ENCODE data around the gene PDK1. TPM values are rescaled to one million over a fixed set of nuclear protein-coding genes. Genes with fewer than 3 reads are reported as not detected.

Gene PDK1
- total RNA-seq, 8 experiments from 2014 or later: 3.1 to 56.0 (median 18.5) TPM

- in situ Hi-C loops (cut with MboI; ENCODE audit: low pct_unique_long_range_greater_than_20kb in 2 of 9, low sequenced_read_pairs in 9 of 9, unreplicated experiment in 9 of 9): no loop called here
- 40 to 100% (median 100%) methylated on average over 1 to 2 of the region's 2 CpGs; no CpG with 5 or more reads in 1 of the 10 experiments for WGBS, 10 experiments
- H3K4me3 ChIP-seq: no peak overlapping the region
- no peaks in the 10 kb centered on the region for H3K4me1 ChIP-seq (replicated peaks in 1 of 2)
- no peak overlapping the region for H3K27ac ChIP-seq
- peak in 2 of 8 experiments; percentile 47 to 50 for ATAC-seq (replicated peaks in 6 of 8)
Measured at GRCh38 chr2:172639823-172640222, 83.9 kb downstream of the PDK1 start.

GRCh38 chr2:172640389-172640788 lies 84.5 kb downstream of the PDK1 start:
- H3K27ac ChIP-seq: no peak overlapping the region
- H3K4me1 ChIP-seq (replicated peaks in 1 of 2): no peaks in the 10 kb centered on the region
- no peak for ATAC-seq (replicated peaks in 6 of 8)
- no peak overlapping the region for H3K4me3 ChIP-seq
- in situ Hi-C loops (cut with MboI; ENCODE audit: low pct_unique_long_range_greater_than_20kb in 2 of 9, low sequenced_read_pairs in 9 of 9, unreplicated experiment in 9 of 9): no loop called here

- Histone ChIP-seq H3K4me3 (no peak overlapping the region), H3K4me1 (replicated peaks in 1 of 2) (no peaks in the 10 kb centered on the region), H3K27ac (no peak overlapping the region)
- in situ Hi-C loops (cut with MboI; ENCODE audit: low pct_unique_long_range_greater_than_20kb in 2 of 9, low sequenced_read_pairs in 9 of 9, unreplicated experiment in 9 of 9): no loop called here
- no peak for ATAC-seq (replicated peaks in 6 of 8)
- WGBS, 10 experiments: 0 to 90% (median 60%) methylated on average over 1 to 3 of the region's 6 CpGs; no CpG with 5 or more reads in 6 of the 10 experiments
Measured at GRCh38 chr2:172642301-172643020, 86.6 kb downstream of the PDK1 start.

- in situ Hi-C loops (cut with MboI; ENCODE audit: low pct_unique_long_range_greater_than_20kb in 2 of 9, low sequenced_read_pairs in 9 of 9, unreplicated experiment in 9 of 9): no loop called here
- no peak overlapping the region for H3K4me3 ChIP-seq
- peak in 2 of 8 experiments; percentile 52 to 79 for ATAC-seq (replicated peaks in 6 of 8)
- no peaks in the 10 kb centered on the region for H3K4me1 ChIP-seq (replicated peaks in 1 of 2)
- no peak overlapping the region for H3K27ac ChIP-seq
- WGBS, 10 experiments: 0 to 88% (median 49%) methylated on average over 3 to 5 of the region's 6 CpGs; no CpG with 5 or more reads in 3 of the 10 experiments
Measured at GRCh38 chr2:172643142-172643541, 87.3 kb downstream of the PDK1 start.

GRCh38 chr2:172647439-172647838 lies 91.5 kb downstream of the PDK1 start:
- no peak overlapping the region for H3K4me3 ChIP-seq
- no peaks in the 10 kb centered on the region for H3K4me1 ChIP-seq (replicated peaks in 1 of 2)
- ATAC-seq (replicated peaks in 6 of 8): no peak
- no peak overlapping the region for H3K27ac ChIP-seq
- 8 to 100% (median 100%) methylated on average over 1 of the region's 1 CpG for WGBS, 10 experiments
- in situ Hi-C loops (cut with MboI; ENCODE audit: low pct_unique_long_range_greater_than_20kb in 2 of 9, low sequenced_read_pairs in 9 of 9, unreplicated experiment in 9 of 9): no loop called here

- Histone ChIP-seq H3K4me3 (no peak overlapping the region), H3K4me1 (replicated peaks in 1 of 2) (no peaks in the 10 kb centered on the region), H3K27ac (no peak overlapping the region)
- WGBS, 10 experiments: 13 to 92% (median 71%) methylated on average over 2 to 7 of the region's 8 CpGs; no CpG with 5 or more reads in 1 of the 10 experiments
- peak in 1 of 8 experiments; percentile 17 for ATAC-seq (replicated peaks in 6 of 8)
- in situ Hi-C loops (cut with MboI; ENCODE audit: low pct_unique_long_range_greater_than_20kb in 2 of 9, low sequenced_read_pairs in 9 of 9, unreplicated experiment in 9 of 9): no loop called here
Measured at GRCh38 chr2:172655091-172655837, 99.4 kb downstream of the PDK1 start.

GRCh38 chr2:172655838-172656573 lies 100.1 kb downstream of the PDK1 start:
- 61 to 100% (median 80%) methylated on average over 1 to 5 of the region's 5 CpGs for WGBS, 10 experiments
- H3K27ac ChIP-seq: no peak overlapping the region

More at GRCh38 chr2:172655838-172656573, 100.1 kb downstream of the PDK1 start:
- Histone ChIP-seq H3K4me1 (replicated peaks in 1 of 2) (no peaks in the 10 kb centered on the region), H3K4me3 (no peak overlapping the region)
- ATAC-seq (replicated peaks in 6 of 8): no peak
- in situ Hi-C loops (cut with MboI; ENCODE audit: low pct_unique_long_range_greater_than_20kb in 2 of 9, low sequenced_read_pairs in 9 of 9, unreplicated experiment in 9 of 9): no loop called here

Other genes with a start within 250 kb of the PDK1 start
- gene ITGA6, start 128.5 kb upstream of the PDK1 start, total RNA-seq: 10 to 100 TPM in 7 of 8 experiments, 1 to 10 TPM in 1; 3.4 to 68.2 (median 26.1) TPM
- gene RAPGEF4, start 179.8 kb downstream of the PDK1 start, total RNA-seq: 10 to 100 TPM in 4 of 8 experiments, 1 to 10 TPM in 3, under 1 TPM in 1; 0.51 to 19.3 (median 7.4) TPM